Gastrocnemius medialis (tissue), 4 donors: Measurements from ENCODE around the gene MYO9A.

ENCODE experiments used
- POLR2A ChIP-seq, 2 donors: fragments of 450-650 bp; IDR thresholded peaks; one replicate each; pipeline ENCODE4 v1.6.1; 2017; ENCODE audit warnings: antibody characterized with exemption in 2 of 2, mild to moderate bottlenecking in 2 of 2, moderate library complexity in 2 of 2
- TF ChIP-seq, protein P1 (sequence below), 5 experiments: fragments of 450-650 bp in 3 of 5; fragments of 200-600 bp in 2 of 5; sonication (generic) in 2 of 5; IDR thresholded peaks in 4 of 5; conservative IDR thresholded peaks in 1 of 5; 1 replicate in 4 of 5; 2 replicates in 1 of 5; pipeline ENCODE4 v1.5.1; 2016 to 2019; ENCODE audit warnings: antibody characterized with exemption in 5 of 5, mild to moderate bottlenecking in 3 of 5, moderate library complexity in 3 of 5

DNA sequence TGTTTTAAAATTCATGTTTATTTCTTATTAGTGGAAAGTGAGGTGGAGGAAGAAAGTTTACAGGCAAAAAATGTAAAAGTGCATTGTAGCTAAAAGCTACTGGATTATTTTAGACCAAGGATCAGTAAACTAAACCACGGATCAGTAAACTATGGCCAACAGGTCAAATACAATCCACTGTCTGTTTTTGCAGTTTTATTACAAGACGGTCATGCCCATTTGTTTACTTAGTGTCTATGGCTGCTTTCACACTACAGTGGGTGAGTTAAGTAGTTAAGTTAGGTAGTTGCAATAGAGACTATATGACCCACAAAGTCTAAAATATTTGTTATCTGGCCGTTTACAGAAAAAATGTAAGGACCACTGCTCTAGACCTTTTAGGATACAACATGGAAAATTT is 225.6 kb downstream of the MYO9A start:
- TF ChIP-seq, protein P1, sequence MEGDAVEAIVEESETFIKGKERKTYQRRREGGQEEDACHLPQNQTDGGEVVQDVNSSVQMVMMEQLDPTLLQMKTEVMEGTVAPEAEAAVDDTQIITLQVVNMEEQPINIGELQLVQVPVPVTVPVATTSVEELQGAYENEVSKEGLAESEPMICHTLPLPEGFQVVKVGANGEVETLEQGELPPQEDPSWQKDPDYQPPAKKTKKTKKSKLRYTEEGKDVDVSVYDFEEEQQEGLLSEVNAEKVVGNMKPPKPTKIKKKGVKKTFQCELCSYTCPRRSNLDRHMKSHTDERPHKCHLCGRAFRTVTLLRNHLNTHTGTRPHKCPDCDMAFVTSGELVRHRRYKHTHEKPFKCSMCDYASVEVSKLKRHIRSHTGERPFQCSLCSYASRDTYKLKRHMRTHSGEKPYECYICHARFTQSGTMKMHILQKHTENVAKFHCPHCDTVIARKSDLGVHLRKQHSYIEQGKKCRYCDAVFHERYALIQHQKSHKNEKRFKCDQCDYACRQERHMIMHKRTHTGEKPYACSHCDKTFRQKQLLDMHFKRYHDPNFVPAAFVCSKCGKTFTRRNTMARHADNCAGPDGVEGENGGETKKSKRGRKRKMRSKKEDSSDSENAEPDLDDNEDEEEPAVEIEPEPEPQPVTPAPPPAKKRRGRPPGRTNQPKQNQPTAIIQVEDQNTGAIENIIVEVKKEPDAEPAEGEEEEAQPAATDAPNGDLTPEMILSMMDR (IDR thresholded peaks at IDR 0.05 in 4 of 5, conservative IDR thresholded peaks at IDR 0.05 in 1 of 5): no peak
- no peak for TF ChIP-seq POLR2A (IDR thresholded peaks at IDR 0.05)
